Activated T-cell treated with anti-CD3 and anti-CD28 coated beads, Interleukin-2, amount 50 U/mL, for 24 hours (primary cell): ENCODE results near the gene COPS2.
"Not testable (repeated sequence)": the region's sequence is repeated elsewhere in the genome, so short reads cannot be mapped to it uniquely, and the experiment has no call there.

Source experiments
- DNase-seq: peaks from one replicate; pipeline ENCODE4 v3.0.0-alpha.2; 2020
- H3K27ac Mint-ChIP-seq: 2 replicates; pipeline ENCODE4 v1.8.0; 2020; ENCODE audit warnings: mild to moderate bottlenecking, mixed read lengths
- H3K27me3 Mint-ChIP-seq: 2 replicates; pipeline ENCODE4 v1.8.0; 2020; ENCODE audit warnings: mixed read lengths
- H3K36me3 Mint-ChIP-seq: 2 replicates; pipeline ENCODE4 v1.8.0; 2020; ENCODE audit warnings: low read depth, mixed read lengths
- H3K4me1 Mint-ChIP-seq: 2 replicates; pipeline ENCODE4 v1.8.0; 2020; ENCODE audit warnings: low read depth, mixed read lengths
- H3K4me3 Mint-ChIP-seq: 2 replicates; pipeline ENCODE4 v1.8.0; 2020; ENCODE audit warnings: mild to moderate bottlenecking, moderate library complexity, mixed read lengths
- H3K9me3 Mint-ChIP-seq: 2 replicates; pipeline ENCODE4 v1.8.0; 2020; ENCODE audit warnings: mixed read lengths

Gene COPS2

GRCh38 chr15:49175582-49176397, 20.4 kb upstream of the COPS2 start:
- not testable (repeated sequence) for H3K4me3 Mint-ChIP-seq, H3K9me3 Mint-ChIP-seq, H3K27me3 Mint-ChIP-seq, DNase-seq, H3K27ac Mint-ChIP-seq
- Mint-ChIP-seq H3K36me3 (peaks cover 13% of the 10 kb centered on the region), H3K4me1 (peaks cover 24% of the 10 kb centered on the region)

GRCh38 chr15:49174902-49175301, 19.5 kb upstream of the COPS2 start:
- DNase-seq, result no peak
- peaks cover 28% of the 10 kb centered on the region for H3K4me1 Mint-ChIP-seq
- H3K4me3 Mint-ChIP-seq, result no peak overlapping the region
- no peak overlapping the region for H3K27ac Mint-ChIP-seq
- H3K36me3 Mint-ChIP-seq, result peaks cover 20% of the 10 kb centered on the region
- no peaks in the 10 kb centered on the region for H3K9me3 Mint-ChIP-seq
- H3K27me3 Mint-ChIP-seq, result no peaks in the 10 kb centered on the region

GRCh38 chr15:49171790-49172189, 16.4 kb upstream of the COPS2 start:
- Mint-ChIP-seq H3K27ac (no peak overlapping the region), H3K36me3 (peaks cover 15% of the 10 kb centered on the region), H3K4me3 (peak overlapping the region; percentile 92), H3K9me3 (no peaks in the 10 kb centered on the region), H3K4me1 (peaks cover 34% of the 10 kb centered on the region), H3K27me3 (no peaks in the 10 kb centered on the region)
- no peak for DNase-seq

GRCh38 chr15:49169880-49170597, 14.6 kb upstream of the COPS2 start, which contains the start of gene GALK2:
GALK2 (plus strand) TSS chr15:49170247; CDS start chr15:49170323, 76 bp downstream.
- H3K4me3 Mint-ChIP-seq, result peak within 1 kb of the TSS; percentile 92

GRCh38 chr15:49168016-49168415, 12.6 kb upstream of the COPS2 start:
- H3K36me3 Mint-ChIP-seq, result peaks cover 16% of the 10 kb centered on the region
- no peak overlapping the region for H3K27ac Mint-ChIP-seq

More at GRCh38 chr15:49169880-49170597, 14.6 kb upstream of the COPS2 start, which contains the start of gene GALK2:
- no peaks in the 10 kb centered on the region for H3K9me3 Mint-ChIP-seq
- peaks cover 29% of the 10 kb centered on the region for H3K4me1 Mint-ChIP-seq
- H3K36me3 Mint-ChIP-seq, result peaks cover 16% of the 10 kb centered on the region
- peak; percentile 86 for DNase-seq
- H3K27ac Mint-ChIP-seq, result peak within 1 kb of the TSS; percentile 97
- no peaks in the 10 kb centered on the region for H3K27me3 Mint-ChIP-seq

GRCh38 chr15:49164865-49165264, 9.5 kb upstream of the COPS2 start:
- Mint-ChIP-seq H3K27me3 (no peaks in the 10 kb centered on the region), H3K4me1 (peaks cover 6% of the 10 kb centered on the region), H3K36me3 (peaks cover 16% of the 10 kb centered on the region), H3K4me3 (no peak overlapping the region), H3K9me3 (no peaks in the 10 kb centered on the region), H3K27ac (no peak overlapping the region)
- no peak for DNase-seq

More at GRCh38 chr15:49168016-49168415, 12.6 kb upstream of the COPS2 start:
- no peaks in the 10 kb centered on the region for H3K9me3 Mint-ChIP-seq
- peaks cover 23% of the 10 kb centered on the region for H3K4me1 Mint-ChIP-seq
- DNase-seq, result no peak
- no peak overlapping the region for H3K4me3 Mint-ChIP-seq
- H3K27me3 Mint-ChIP-seq, result no peaks in the 10 kb centered on the region

GRCh38 chr15:49163678-49164077, 8.3 kb upstream of the COPS2 start:
- Mint-ChIP-seq H3K4me1 (no peaks in the 10 kb centered on the region), H3K9me3 (no peaks in the 10 kb centered on the region), H3K4me3 (no peak overlapping the region), H3K27ac (no peak overlapping the region), H3K27me3 (no peaks in the 10 kb centered on the region), H3K36me3 (peaks cover 16% of the 10 kb centered on the region)
- no peak for DNase-seq

- peaks cover 47% of the 10 kb centered on the region for H3K4me1 Mint-ChIP-seq
- DNase-seq, result no peak
- H3K36me3 Mint-ChIP-seq, result peaks cover 39% of the 10 kb centered on the region
- H3K4me3 Mint-ChIP-seq, result peak overlapping the region; percentile 99
- H3K9me3 Mint-ChIP-seq, result no peaks in the 10 kb centered on the region
- H3K27ac Mint-ChIP-seq, result peak overlapping the region; percentile 99
- H3K27me3 Mint-ChIP-seq, result no peaks in the 10 kb centered on the region
Measured at GRCh38 chr15:49155834-49156627, 632 bp upstream of the COPS2 start.

- DNase-seq, result no peak
- H3K36me3 Mint-ChIP-seq, result peaks cover 47% of the 10 kb centered on the region
Measured at GRCh38 chr15:49154799-49155109, 645 bp downstream of the COPS2 start.

GRCh38 chr15:49154359-49154758, 1.0 kb downstream of the COPS2 start:
- peak overlapping the region; percentile 99 for H3K4me3 Mint-ChIP-seq
- no peak for DNase-seq
- peaks cover 51% of the 10 kb centered on the region for H3K36me3 Mint-ChIP-seq
- H3K27ac Mint-ChIP-seq, result peak overlapping the region; percentile 99
- no peaks in the 10 kb centered on the region for H3K9me3 Mint-ChIP-seq
- no peaks in the 10 kb centered on the region for H3K27me3 Mint-ChIP-seq
- peaks cover 56% of the 10 kb centered on the region for H3K4me1 Mint-ChIP-seq

More at GRCh38 chr15:49154799-49155109, 645 bp downstream of the COPS2 start:
- Mint-ChIP-seq H3K9me3 (no peaks in the 10 kb centered on the region), H3K4me1 (peaks cover 52% of the 10 kb centered on the region), H3K27ac (peak overlapping the region; percentile 99), H3K27me3 (no peaks in the 10 kb centered on the region), H3K4me3 (peak overlapping the region; percentile 99)

GRCh38 chr15:49152552-49153312, 2.7 kb downstream of the COPS2 start:
- DNase-seq, result no peak
- peak overlapping the region; percentile 99 for H3K4me3 Mint-ChIP-seq
- H3K27me3 Mint-ChIP-seq, result no peaks in the 10 kb centered on the region
- H3K9me3 Mint-ChIP-seq, result no peaks in the 10 kb centered on the region
- H3K4me1 Mint-ChIP-seq, result peaks cover 62% of the 10 kb centered on the region
- peaks cover 61% of the 10 kb centered on the region for H3K36me3 Mint-ChIP-seq
- no peak overlapping the region for H3K27ac Mint-ChIP-seq

- Mint-ChIP-seq H3K27me3 (no peaks in the 10 kb centered on the region), H3K4me1 (peaks cover 63% of the 10 kb centered on the region), H3K4me3 (no peak overlapping the region), H3K9me3 (no peaks in the 10 kb centered on the region), H3K36me3 (peaks cover 65% of the 10 kb centered on the region), H3K27ac (no peak overlapping the region)
- no peak for DNase-seq
Measured at GRCh38 chr15:49151831-49152230, 3.6 kb downstream of the COPS2 start.

GRCh38 chr15:49148727-49149126, 6.7 kb downstream of the COPS2 start:
- Mint-ChIP-seq H3K27ac (peak overlapping the region; percentile 7), H3K4me1 (peaks cover 68% of the 10 kb centered on the region), H3K4me3 (no peak overlapping the region), H3K36me3 (peaks cover 58% of the 10 kb centered on the region), H3K27me3 (no peaks in the 10 kb centered on the region), H3K9me3 (no peaks in the 10 kb centered on the region)
- DNase-seq, result no peak

GRCh38 chr15:49148298-49148697, 7.1 kb downstream of the COPS2 start:
- H3K27me3 Mint-ChIP-seq, result no peaks in the 10 kb centered on the region
- H3K4me3 Mint-ChIP-seq, result no peak overlapping the region
- peaks cover 59% of the 10 kb centered on the region for H3K36me3 Mint-ChIP-seq
- peak overlapping the region; percentile 7 for H3K27ac Mint-ChIP-seq
- peaks cover 64% of the 10 kb centered on the region for H3K4me1 Mint-ChIP-seq
- no peaks in the 10 kb centered on the region for H3K9me3 Mint-ChIP-seq
- no peak for DNase-seq
